Hepatocyte (in vitro differentiated cells): ENCODE results near the gene NUDC.
"Not testable (repeated sequence)": the region's sequence is repeated elsewhere in the genome, so short reads cannot be mapped to it uniquely, and the experiment has no call there.

Experiments
- CTCF ChIP-seq: fragments of 200-600 bp; sonication (generic); IDR thresholded peaks from 2 replicates; pipeline ENCODE4 v1.5.1; 2016; ENCODE audit warnings: antibody characterized with exemption, mild to moderate bottlenecking; ENCODE audit not compliant: poor library complexity
- EZH2 ChIP-seq: fragments of 200-600 bp; sonication (generic); IDR thresholded peaks from 2 replicates; pipeline ENCODE4 v1.6.1; 2016; ENCODE audit warnings: antibody characterized with exemption, mild to moderate bottlenecking, borderline replicate concordance
- EZH2phosphoT487 ChIP-seq: fragments of 200-600 bp; sonication (generic); IDR thresholded peaks from one replicate; pipeline ENCODE4 v1.6.1; 2018; ENCODE audit warnings: antibody characterized with exemption, mild to moderate bottlenecking, low read depth, moderate library complexity; ENCODE audit not compliant: unreplicated experiment, severe bottlenecking

GRCh38 chr1:26873097-26873496 lies 48.4 kb upstream of the NUDC start:
- not testable (repeated sequence) for TF ChIP-seq CTCF, EZH2phosphoT487, EZH2
